Measurements from ENCODE around the gene PPP1R3C.

GRCh38 chr10:91643700-91644099 is 10.8 kb upstream of the PPP1R3C start:
- TF ChIP-seq POLR2A (IDR thresholded peaks at IDR 0.05): no peak
- peak in 2 of 6 experiments; percentile 11 to 23 for TF ChIP-seq CTCF (IDR thresholded peaks at IDR 0.05)

Measured in adrenal gland (tissue), 5 donors.